Left lobe of liver (tissue), 2 donors: ENCODE results near the gene YAE1. TPM values are rescaled to one million over a fixed set of nuclear protein-coding genes. Genes with fewer than 3 reads are reported as not detected.

ENCODE experiments used
- ATAC-seq: fragments of 200-7000 bp; cut with Tn5 transposase; one replicate; pipeline ENCODE4 v1.9.1; 2020; ENCODE audit warnings: mild to moderate bottlenecking, moderate library complexity
- DNase-seq: peaks from one replicate; pipeline ENCODE4 v3.0.0-alpha.2; 2020; ENCODE audit warnings: low spot score
- total RNA-seq: library from RNA; stranded (reverse); gene quantifications from one replicate; pipeline ENCODE4 v1.2.1, GENCODE V29; 2021
- donor health status: DM: no; HTN: no; CAD: no; lungs with moderate emphysema.
- donor health status: DM: no; HTN: yes; CAD: no.

The YAE1 gene
- total RNA-seq, 1 donor from 2014 or later = 6.4 TPM

- ATAC-seq (no peak), DNase-seq (no peak)
Measured at GRCh38 chr7:39554583-39555165, 11.5 kb upstream of the YAE1 start.

GRCh38 chr7:39557222-39557621 is 9.0 kb upstream of the YAE1 start:
- ATAC-seq (no peak), DNase-seq (no peak)

GRCh38 chr7:39557911-39558310 is 8.3 kb upstream of the YAE1 start:
- no peak for DNase-seq
- ATAC-seq = no peak

DNA sequence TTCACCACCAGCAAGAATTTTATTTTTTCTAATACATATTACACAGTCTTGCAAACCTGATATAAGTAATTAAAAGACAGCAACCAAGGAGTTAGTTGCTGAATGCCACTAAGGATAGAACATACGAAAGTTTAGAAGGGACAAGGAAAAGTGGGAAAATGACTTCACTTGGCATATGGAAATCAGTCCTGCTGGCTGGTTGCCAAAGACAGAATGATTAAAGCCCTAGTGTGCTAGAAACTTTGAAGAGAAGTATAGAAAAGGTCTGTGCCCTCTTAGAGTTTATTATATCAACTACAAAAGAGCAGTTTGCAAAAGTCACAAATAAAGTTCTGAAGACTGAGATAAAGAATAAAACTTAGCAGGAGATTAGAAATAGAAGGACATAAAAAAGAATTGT is 5.8 kb upstream of the YAE1 start:
- ATAC-seq (no peak), DNase-seq (no peak)

GRCh38 chr7:39560997-39561396 is 5.2 kb upstream of the YAE1 start:
- DNase-seq = no peak
- ATAC-seq = no peak

- ATAC-seq (peak; percentile 20), DNase-seq (no peak)
Measured at GRCh38 chr7:39565538-39565937, 666 bp upstream of the YAE1 start.

DNA sequence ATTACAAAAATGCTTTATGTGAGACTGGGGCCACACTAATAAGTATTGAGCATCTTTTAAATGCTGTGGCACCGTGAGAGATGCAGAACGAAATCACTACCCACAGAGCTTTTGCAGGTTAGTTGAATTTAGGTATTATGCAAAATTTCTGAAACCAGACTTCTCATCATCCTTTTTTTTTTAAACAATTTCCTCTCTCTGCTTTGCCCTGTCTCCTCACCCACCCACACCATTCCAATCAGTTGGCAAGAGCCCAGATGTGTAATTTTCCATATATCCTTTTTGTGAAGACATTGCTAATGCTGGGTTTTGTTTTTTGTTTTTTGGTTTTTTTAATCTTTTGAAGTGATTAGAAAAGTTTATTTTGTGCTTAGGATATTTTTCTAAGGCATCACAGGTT is 1.1 kb downstream of the YAE1 start:
- DNase-seq = no peak

DNA sequence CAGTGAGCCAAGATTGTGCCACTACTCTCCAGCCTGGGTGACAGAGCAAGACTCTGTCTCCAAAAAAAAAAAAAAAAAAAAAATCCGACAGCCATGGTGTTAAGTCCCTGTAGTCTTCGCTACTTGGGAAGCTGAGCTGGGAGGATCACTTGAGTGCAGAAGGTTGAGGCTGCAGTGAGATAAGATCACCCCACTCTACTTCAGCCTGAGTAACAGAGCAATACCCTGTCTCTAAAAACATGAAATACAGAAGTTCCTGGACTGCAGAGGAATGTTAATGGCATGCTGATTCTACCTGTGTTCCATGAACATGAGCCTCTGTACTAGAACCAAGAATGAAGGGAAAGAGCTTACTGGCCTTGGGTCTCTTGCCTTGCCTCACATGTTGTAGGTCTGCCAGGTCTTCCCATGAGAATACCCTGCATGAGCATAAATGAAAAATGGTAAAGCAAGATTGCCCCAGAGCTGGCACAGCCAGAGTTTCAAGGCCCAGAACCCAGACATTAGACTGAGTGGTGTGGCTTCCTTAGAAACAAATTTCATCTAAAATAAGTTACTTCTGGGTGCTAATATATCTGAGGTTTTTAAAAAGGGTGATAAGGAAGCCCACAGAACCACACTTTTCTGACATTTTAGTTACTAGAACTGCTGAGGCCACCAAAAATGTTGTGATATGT is 8.6 kb downstream of the YAE1 start:
- no peak for DNase-seq
- ATAC-seq = no peak

More for the DNA sequence above, 1.1 kb downstream of the YAE1 start:
- no peak for ATAC-seq

DNA sequence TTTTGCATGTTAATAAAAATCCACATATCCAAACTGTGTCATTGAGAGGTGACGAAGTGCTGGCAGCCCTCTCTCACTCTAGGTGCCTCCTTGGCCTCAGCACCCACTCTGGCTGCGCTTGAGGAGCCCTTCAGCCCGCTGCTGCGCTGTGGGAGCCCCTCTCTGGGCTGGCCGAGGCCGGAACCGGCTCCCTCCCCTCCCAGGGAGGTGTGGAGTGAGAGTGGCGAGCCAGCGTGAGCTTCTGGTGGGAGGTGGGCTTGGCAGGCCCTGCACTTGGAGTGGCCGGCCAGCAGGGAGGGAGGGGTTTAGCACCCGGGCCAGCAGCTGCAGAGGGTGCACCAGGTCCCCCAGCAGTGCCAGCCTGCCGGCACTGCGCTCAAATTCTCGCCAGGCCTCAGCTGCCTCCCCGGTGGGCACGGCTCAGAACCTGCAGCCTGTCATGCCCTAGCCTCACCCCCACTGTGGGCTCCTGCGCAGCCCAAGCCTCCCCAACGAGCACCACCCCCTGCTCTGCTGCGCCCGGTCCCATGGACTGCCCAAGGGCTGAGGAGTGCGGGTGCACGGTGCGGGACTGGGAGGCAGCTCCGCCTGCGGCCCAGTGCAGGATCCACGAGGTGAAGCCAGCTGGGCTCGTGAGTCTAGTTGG is 11.1 kb downstream of the YAE1 start:
- no peak for DNase-seq
- no peak for ATAC-seq

DNA sequence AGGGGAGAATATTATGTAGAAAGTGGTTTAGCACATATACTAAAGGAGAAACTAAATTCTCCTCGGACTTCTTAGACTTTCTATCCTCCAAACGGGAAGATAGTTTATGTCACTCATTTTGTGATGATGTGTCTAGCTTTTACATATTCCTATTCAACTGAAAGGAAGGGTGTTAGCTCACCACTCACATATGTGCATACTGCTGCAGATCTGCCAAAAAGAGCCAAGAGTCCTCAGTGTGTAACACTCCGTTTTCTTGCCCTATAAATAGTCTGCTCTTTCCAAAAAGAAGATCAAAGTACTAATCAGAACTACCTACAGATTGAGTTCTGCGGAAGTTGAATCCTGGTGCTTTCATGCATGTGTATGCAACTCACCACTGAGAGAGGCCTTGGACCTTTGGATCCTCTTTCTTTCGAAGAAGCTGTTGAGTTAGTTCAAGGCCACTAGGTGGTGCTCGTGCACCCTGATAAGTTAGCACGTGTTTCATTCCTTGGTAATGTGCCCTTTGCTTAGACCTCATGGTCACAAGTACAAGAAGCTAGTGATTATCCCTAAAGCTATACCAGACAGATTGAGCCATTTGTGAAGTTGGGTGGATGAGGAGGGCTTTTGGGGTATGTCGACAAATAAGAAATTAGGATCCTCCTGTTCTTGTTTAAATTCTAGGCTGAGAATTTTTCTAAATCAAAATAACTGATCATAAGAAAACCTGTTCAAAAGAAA is 14.1 kb downstream of the YAE1 start:
- ATAC-seq (peak; percentile 100), DNase-seq (peak; percentile 79)

GRCh38 chr7:39582536-39582935 is 16.3 kb downstream of the YAE1 start:
- ATAC-seq = no peak
- no peak for DNase-seq

- ATAC-seq (no peak), DNase-seq (no peak)
Measured at GRCh38 chr7:39583539-39583938, 17.3 kb downstream of the YAE1 start.

GRCh38 chr7:39587393-39587792 is 21.2 kb downstream of the YAE1 start:
- no peak for ATAC-seq

GRCh38 chr7:39588416-39588815 is 22.2 kb downstream of the YAE1 start:
- DNase-seq = no peak
- no peak for ATAC-seq

More at GRCh38 chr7:39587393-39587792, 21.2 kb downstream of the YAE1 start:
- no peak for DNase-seq

GRCh38 chr7:39589323-39590111 is 23.3 kb downstream of the YAE1 start:
- ATAC-seq = peak; percentile 31
- no peak for DNase-seq

GRCh38 chr7:39592586-39592985 is 26.4 kb downstream of the YAE1 start:
- no peak for DNase-seq
- no peak for ATAC-seq

- ATAC-seq (peak; percentile 61), DNase-seq (no peak)
Measured at GRCh38 chr7:39594988-39595620, 28.9 kb downstream of the YAE1 start.

DNA sequence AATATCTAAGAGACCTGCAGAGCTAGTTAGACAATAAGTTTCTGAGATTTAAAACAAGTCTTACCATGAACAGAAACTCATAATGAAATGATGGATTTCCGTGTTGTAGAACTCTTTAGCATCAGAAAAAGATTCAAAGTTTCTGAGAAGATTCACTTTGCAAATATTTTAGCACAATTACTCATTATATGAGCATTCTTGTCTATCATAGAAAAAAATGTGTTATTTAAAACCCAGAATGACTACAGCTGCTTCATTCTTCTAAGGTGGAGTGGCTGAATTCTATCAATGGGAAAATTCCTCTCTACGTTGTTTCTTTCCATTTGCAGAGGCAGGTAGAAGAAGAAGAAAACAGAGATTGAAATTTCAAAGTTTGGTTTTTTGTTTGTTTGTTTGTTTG is 36.1 kb downstream of the YAE1 start:
- ATAC-seq (no peak), DNase-seq (no peak)

DNA sequence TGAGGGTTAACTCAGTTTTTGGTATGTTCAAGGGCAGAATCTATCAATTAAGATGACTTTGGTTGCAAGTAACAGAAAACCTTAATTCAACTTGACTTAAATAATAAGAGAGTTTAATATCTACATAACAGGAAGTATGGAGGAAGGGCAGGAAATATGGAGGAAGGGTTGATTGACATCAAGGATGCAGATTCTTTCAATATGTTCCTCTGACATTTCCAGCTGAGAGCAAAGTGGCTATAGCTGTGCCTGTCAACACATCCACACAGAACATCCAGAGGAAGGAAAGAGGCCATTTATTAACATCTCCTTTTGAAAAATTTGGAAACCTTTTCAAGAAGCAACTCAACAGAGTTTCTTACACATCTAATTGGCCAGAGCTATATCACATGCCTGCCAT is 37.7 kb downstream of the YAE1 start:
- ATAC-seq = peak; percentile 18
- DNase-seq = no peak

GRCh38 chr7:39605087-39605486 is 38.9 kb downstream of the YAE1 start:
- no peak for ATAC-seq

More at GRCh38 chr7:39605087-39605486, 38.9 kb downstream of the YAE1 start:
- DNase-seq = no peak
